Measurements from ENCODE around the gene SH3GL3.

Gene SH3GL3

GRCh38 chr15:83514584-83514983, 67.4 kb downstream of the SH3GL3 start:
- no peak for DNase-seq

DNA sequence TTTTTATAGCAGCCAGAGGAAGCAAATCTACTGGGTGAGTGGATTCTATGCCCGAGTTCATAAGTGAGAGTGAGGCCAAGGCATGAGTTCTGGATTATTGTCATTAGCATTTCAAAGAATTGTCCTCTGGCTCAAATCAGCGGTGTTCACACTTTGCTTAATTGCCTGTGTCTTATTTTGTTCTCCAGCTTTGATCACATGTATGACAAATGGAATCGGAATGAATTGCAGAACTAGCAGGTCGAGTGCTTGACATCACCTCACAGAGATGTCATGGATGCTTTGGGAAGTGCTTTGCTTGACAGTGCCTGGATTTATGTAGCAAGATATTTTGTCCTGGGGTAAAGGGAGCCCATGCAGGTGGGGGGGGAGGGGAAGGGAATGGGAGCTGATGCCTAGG, 68.0 kb downstream of the SH3GL3 start:
- DNase-seq, result no peak

GRCh38 chr15:83516935-83517334, 69.8 kb downstream of the SH3GL3 start:
- no peak for DNase-seq

DNA sequence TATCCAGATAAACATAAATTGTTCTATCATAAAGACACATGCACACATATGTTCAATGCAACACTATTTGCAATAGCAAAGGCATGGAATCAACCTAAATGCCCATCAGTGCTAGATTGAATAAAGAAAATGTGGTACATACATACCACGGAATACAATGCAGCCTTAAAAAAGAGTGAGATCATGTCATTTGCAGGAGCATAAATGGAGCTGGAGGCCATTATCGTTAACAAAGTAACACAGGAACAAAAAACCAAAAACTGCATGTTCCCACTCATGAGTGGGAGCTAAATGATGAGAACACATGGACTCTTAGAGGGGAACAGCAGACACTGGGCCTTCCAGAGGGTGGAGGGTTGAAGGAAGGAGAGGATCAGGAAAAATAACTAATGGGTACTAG, 79.2 kb downstream of the SH3GL3 start:
- DNase-seq, result no peak

DNA sequence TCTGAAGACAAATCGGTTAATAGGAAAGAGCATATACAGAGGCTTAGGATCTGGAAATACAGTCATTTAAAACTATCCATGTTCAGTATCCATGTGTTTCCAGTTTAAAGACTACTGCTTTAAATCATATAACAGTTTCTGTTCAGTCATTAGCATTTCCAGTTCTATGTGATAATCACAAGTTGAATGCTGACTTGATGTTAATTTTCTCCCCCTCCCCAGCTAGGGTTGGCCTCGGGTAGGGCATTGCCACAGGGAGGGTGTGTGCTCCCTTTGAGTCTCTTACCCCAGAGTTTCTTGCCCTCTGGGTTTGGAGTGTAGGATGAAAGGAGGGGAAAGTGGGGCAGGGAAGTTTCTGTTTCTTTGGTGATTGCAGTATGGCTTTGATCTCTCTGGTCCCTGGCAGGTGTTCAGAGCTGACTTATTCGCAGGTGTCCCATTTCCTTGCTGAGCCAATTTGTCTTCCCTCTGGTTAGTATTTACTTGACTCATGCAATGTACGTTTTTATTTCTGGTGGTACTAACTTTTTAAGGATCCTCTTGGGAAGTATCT, 86.3 kb downstream of the SH3GL3 start:
- no peak for DNase-seq

GRCh38 chr15:83537606-83538005, 90.5 kb downstream of the SH3GL3 start:
- DNase-seq, result no peak

GRCh38 chr15:83538682-83539081, 91.5 kb downstream of the SH3GL3 start:
- no peak for DNase-seq

- no peak for DNase-seq
Observed at GRCh38 chr15:83545804-83546511, 98.8 kb downstream of the SH3GL3 start.

GRCh38 chr15:83546512-83546888, 99.4 kb downstream of the SH3GL3 start:
- no peak for DNase-seq

DNA sequence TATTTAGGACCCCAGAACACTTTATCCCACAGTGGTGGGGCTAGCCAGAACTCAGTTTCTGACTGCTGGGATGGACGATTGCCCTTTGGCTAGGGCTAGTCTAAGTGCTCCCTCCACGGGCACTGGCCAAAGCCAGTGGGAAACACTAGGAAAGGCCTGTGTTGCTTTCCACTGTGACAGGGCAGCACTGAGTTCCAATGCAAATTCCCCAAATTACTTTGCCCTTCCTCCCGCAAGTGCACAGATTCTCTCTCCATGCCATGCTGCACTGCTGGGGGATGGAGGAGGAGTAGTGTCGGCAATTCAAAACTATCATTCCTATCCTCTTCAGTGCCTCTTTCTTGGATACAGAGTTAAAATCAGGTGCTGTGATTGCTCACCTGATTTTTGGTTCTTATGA, 100.0 kb downstream of the SH3GL3 start:
- no peak for DNase-seq

DNA sequence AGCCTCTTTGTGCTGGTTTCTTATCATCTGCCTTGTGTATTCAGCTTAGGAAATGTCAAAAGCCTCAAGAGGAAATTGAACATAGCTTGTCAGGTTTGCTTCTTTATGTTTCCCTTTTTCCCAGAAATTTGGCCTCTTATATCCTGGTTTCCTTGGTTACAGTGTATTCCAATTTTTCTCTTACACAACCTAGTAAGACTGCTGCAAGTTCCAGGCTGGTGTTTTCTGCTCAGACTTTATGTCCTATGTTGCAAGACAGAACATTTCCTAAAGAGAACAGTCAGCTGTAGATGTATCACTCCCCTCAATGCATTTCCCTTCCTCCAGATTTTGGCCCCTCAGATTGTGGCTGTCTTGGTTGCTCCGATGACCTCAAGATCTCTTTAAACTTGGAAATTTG, 102.5 kb downstream of the SH3GL3 start:
- DNase-seq, result no peak

GRCh38 chr15:83554558-83554957, 107.4 kb downstream of the SH3GL3 start:
- no peak for DNase-seq

- DNase-seq, result no peak
Observed at GRCh38 chr15:83555383-83555782, 108.2 kb downstream of the SH3GL3 start.

GRCh38 chr15:83556068-83556467, 108.9 kb downstream of the SH3GL3 start:
- DNase-seq, result no peak

DNA sequence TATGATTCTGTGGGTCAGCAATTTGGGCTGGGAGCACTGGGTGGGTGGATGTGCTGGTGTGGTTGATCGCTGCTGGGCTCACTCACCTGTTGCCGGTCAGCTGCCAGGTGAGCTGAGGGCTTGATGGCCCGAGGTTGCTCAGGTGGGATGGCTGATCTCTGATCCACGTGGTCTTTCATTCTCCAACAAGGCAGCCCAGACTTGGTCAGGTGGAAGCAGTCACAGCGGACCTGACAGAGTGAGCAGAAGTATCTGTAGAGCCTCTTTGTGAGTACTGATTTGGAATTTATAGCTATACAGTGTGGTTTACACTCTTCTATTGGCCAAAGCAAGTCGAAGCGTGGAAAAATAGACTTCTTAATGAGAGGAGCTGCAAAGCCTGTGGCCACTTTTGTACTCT, 109.6 kb downstream of the SH3GL3 start:
- DNase-seq, result no peak

- no peak for DNase-seq
Observed at GRCh38 chr15:83558146-83558545, 111.0 kb downstream of the SH3GL3 start.

DNA sequence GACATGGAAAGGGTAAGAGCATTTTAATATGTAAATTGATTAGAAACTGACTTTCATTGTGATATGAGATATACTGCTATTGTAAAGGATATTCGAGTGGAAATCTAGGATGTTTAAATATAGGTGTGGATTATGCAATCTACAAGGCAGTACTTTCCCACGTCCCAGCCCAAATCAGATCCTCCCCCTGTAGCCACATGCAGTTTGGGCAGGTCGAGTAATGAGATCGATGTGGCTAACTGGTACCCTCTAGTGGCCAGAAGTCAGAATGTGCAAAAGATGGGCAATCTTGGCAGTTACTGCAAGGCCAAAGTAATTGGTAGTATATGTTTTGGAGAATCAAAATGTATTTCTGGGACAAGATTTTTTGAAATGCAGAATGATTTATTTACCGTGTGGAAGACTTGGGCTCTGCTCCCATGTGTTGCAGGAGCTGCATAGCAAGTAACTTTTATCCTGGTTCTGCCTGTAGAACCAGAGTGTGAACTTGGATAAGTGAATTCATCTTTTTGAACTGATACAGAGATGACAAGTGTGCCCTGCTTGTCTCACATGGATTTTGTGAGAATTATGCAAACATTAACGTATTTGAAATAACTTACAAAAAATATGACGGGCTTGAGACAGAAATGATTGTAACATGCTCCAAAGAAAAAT, 112.3 kb downstream of the SH3GL3 start:
- peak; percentile 0 for DNase-seq

DNA sequence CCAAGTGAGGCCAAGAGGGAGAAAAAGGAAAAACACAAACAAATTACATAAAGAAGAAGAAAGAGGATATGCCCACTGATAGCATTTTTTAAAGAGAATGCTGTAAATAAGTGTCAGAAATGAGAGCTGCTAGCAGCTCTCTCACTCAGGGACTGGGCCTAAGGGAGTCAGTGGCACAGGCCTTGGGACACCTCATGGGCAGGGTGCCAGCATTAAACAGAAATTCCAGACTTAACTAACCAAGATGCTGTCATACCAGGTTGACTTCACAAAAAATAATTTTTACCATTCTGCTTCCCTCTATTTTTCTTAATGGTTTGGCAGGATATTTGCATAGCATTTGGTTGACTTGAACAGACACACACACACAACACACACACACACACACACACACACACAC, 114.5 kb downstream of the SH3GL3 start:
- no peak for DNase-seq

DNA sequence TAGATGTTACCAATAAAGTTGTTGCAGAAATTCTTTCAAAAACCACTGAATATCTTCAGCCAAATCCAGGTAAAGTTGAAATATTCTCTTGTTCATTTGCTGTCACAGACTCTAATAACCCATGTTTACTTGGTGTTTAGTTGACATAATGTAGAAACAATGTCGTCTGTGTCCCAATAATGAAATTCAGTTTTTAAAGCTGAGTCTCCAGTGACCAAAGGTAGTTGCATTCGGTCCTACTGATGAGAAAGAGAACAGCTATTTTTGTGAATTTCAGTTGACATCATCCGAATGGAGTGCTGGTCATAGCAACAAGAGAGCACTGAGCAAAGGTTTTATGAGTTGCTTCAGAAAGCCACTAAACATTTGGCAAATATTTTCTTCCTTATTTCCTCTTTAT, 118.0 kb downstream of the SH3GL3 start:
- no peak for DNase-seq

GRCh38 chr15:83565553-83566159, 118.5 kb downstream of the SH3GL3 start:
- no peak for DNase-seq

DNA sequence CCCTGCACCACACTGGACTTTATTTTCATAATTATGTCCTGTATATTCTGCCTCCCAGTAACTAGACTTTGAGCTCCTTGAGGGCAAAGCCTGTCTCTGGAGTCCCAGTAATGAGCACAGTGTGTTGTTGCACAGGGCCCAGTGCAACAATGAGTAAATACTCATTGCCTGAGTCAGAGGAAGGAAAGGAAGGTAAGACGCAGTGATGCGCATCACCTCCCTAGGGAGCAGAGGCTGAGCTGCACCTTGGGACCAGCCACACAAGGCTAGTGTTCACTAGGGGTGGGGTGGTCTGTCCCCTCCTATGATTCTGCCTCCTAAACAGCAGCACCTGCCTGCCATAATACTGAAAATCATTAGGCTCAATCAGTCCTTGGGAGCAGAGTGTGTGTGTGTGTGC, 120.2 kb downstream of the SH3GL3 start:
- no peak for DNase-seq

GRCh38 chr15:83569341-83569740, 122.2 kb downstream of the SH3GL3 start:
- DNase-seq, result no peak

- DNase-seq, result no peak
Observed at GRCh38 chr15:83570756-83571155, 123.6 kb downstream of the SH3GL3 start.
